LoVo (cell line): ENCODE measurements around the gene CLEC9A.

ENCODE experiments used
- DNase-seq: peaks from one replicate; pipeline ENCODE4 v3.0.0-alpha.2; 2016; ENCODE audit warnings: low spot score

The CLEC9A gene

GRCh38 chr12:10067942-10068341, 37.5 kb downstream of the CLEC9A start:
- no peak for DNase-seq

GRCh38 chr12:10068644-10069043, 38.2 kb downstream of the CLEC9A start:
- no peak for DNase-seq

GRCh38 chr12:10069099-10069498, 38.6 kb downstream of the CLEC9A start:
- DNase-seq: no peak

GRCh38 chr12:10069976-10070375, 39.5 kb downstream of the CLEC9A start:
- no peak for DNase-seq

GRCh38 chr12:10070380-10070779, 39.9 kb downstream of the CLEC9A start:
- no peak for DNase-seq

GRCh38 chr12:10072131-10072530, 41.6 kb downstream of the CLEC9A start:
- DNase-seq: no peak

GRCh38 chr12:10073261-10073660, 42.8 kb downstream of the CLEC9A start:
- DNase-seq: no peak

GRCh38 chr12:10075451-10075850, 45.0 kb downstream of the CLEC9A start:
- no peak for DNase-seq

GRCh38 chr12:10082117-10082874, 51.8 kb downstream of the CLEC9A start:
- no peak for DNase-seq

GRCh38 chr12:10084733-10085132, 54.3 kb downstream of the CLEC9A start:
- DNase-seq: no peak

GRCh38 chr12:10086387-10086786, 55.9 kb downstream of the CLEC9A start:
- DNase-seq: no peak

GRCh38 chr12:10088031-10088430, 57.5 kb downstream of the CLEC9A start:
- DNase-seq: no peak

- no peak for DNase-seq
Measured at GRCh38 chr12:10088955-10089900, 58.7 kb downstream of the CLEC9A start.

GRCh38 chr12:10094646-10095395, 64.3 kb downstream of the CLEC9A start:
- no peak for DNase-seq

- DNase-seq: no peak
Measured at GRCh38 chr12:10095971-10096370, 65.5 kb downstream of the CLEC9A start.

GRCh38 chr12:10097521-10097920, 67.0 kb downstream of the CLEC9A start:
- no peak for DNase-seq

- DNase-seq: no peak
Measured at GRCh38 chr12:10098791-10099190, 68.3 kb downstream of the CLEC9A start, which contains the start of gene CLEC1A. Gene CLEC1A (minus strand): TSS chr12:10098985. CDS start chr12:10098922, 63 bp downstream.

GRCh38 chr12:10101042-10101579, 70.6 kb downstream of the CLEC9A start:
- no peak for DNase-seq

GRCh38 chr12:10101648-10102220, 71.3 kb downstream of the CLEC9A start:
- DNase-seq: no peak

- DNase-seq: no peak
Measured at GRCh38 chr12:10102322-10102721, 71.8 kb downstream of the CLEC9A start.

- no peak for DNase-seq
Measured at GRCh38 chr12:10110256-10110844, 79.9 kb downstream of the CLEC9A start.
